Hematopoietic multipotent progenitor cell treated with erythropoietin and hydrocortisone succinate and interleukin-3 and kit ligand, for 6 days (in vitro differentiated cells): ENCODE measurements around the gene ILK.

ENCODE experiments used
- DNase-seq: peaks from one replicate; pipeline ENCODE4 v3.0.0-alpha.2; 2015

Gene ILK

GRCh38 chr11:6622261-6623171, 18.9 kb downstream of the ILK start:
- no peak for DNase-seq

GRCh38 chr11:6623391-6624363, 20.1 kb downstream of the ILK start:
- no peak for DNase-seq

GRCh38 chr11:6625156-6625831, 21.7 kb downstream of the ILK start:
- DNase-seq: no peak

GRCh38 chr11:6625832-6626420, 22.4 kb downstream of the ILK start:
- DNase-seq: no peak

- DNase-seq: no peak
These were observed 23.6 kb downstream of the ILK start for GRCh38 chr11:6626971-6627761.

GRCh38 chr11:6627762-6628241, 24.2 kb downstream of the ILK start:
- DNase-seq: no peak

- DNase-seq: no peak
These were observed 25.0 kb downstream of the ILK start for GRCh38 chr11:6628526-6628925.

GRCh38 chr11:6629573-6629891, 26.0 kb downstream of the ILK start:
- DNase-seq: no peak

- no peak for DNase-seq
These were observed 26.5 kb downstream of the ILK start for GRCh38 chr11:6629892-6630631.

- DNase-seq: no peak
These were observed 27.2 kb downstream of the ILK start for GRCh38 chr11:6630632-6631291.

- DNase-seq: no peak
These were observed 27.9 kb downstream of the ILK start for GRCh38 chr11:6631361-6631890.

- DNase-seq: no peak
These were observed 28.8 kb downstream of the ILK start for GRCh38 chr11:6632116-6633073.

GRCh38 chr11:6633422-6634408, 30.1 kb downstream of the ILK start:
- DNase-seq: no peak

- no peak for DNase-seq
These were observed 31.0 kb downstream of the ILK start for GRCh38 chr11:6634534-6634933.

- peak; percentile 57 for DNase-seq
These were observed 31.7 kb downstream of the ILK start for GRCh38 chr11:6635082-6635932.

- DNase-seq: no peak
These were observed 32.9 kb downstream of the ILK start for GRCh38 chr11:6636480-6636879.

GRCh38 chr11:6637871-6638270, 34.3 kb downstream of the ILK start:
- no peak for DNase-seq
